Spleen (tissue), 7 donors: ENCODE data around the gene TSPAN14.

Experiments
- POLR2A ChIP-seq, 3 donors: fragments of 450-650 bp; IDR thresholded peaks; one replicate each; pipeline ENCODE4 v1.5.1; 2017; ENCODE audit warnings: antibody characterized with exemption in 3 of 3, mild to moderate bottlenecking in 1 of 3
- POLR2AphosphoS5 ChIP-seq, 3 donors: sonication (generic); formaldehyde crosslinking; IDR thresholded peaks; one replicate each; pipeline ENCODE4 v1.5.1; 2017; ENCODE audit warnings: antibody characterized with exemption in 3 of 3
- TF ChIP-seq, protein P1 (sequence below), 11 experiments: fragments of 200-600 bp in 7 of 11; fragments of 450-650 bp in 4 of 11; sonication (generic) in 4 of 11; IDR thresholded peaks in 8 of 11; conservative IDR thresholded peaks in 3 of 11; 1 replicate in 7 of 11; 2 replicates in 4 of 11; pipeline versions ENCODE4 v1.4.0 to v1.8.0; 2016 to 2021; ENCODE audit warnings: antibody characterized with exemption in 11 of 11, inconsistent platforms in 4 of 11, mild to moderate bottlenecking in 1 of 11
- donor health status: DM: no; HTN: no; CAD: no; lungs with moderate emphysema.
- donor health status: DM: no; HTN: no; CAD: no.
- donor health status: DM: no; HTN: no; CAD: no.

DNA sequence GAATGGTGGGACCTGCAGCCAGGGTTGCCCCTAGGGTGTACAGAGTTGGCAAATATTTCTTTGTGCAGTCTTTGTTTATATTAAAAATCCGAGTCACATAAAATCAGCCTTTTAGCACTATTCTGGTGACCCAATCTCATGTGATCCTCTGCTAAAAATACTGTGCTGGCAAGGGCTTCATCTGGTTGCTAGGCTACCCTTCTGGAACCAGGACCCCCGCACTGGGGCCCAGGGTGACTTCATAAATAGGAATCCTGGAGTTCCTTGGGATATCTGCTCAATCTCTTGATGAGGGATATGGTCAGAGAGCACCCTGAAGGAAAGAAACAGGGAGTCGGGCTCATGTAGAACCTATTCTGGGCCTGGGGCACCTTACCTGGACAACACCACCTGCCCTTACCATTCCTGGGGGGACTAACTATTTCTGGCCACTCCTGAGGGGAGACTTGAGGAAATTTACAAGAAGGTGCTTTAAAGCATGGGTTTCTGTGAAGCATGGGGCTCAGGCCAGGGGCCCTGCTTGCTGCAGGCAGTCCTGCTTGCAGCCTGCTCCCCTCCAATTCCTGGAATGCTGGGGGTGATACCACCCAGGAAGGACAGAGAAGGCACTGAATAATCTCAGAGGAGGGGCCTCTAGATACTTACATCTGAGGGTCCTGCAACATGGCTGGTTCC, 128.3 kb downstream of the TSPAN14 start:
- TF ChIP-seq, protein P1, sequence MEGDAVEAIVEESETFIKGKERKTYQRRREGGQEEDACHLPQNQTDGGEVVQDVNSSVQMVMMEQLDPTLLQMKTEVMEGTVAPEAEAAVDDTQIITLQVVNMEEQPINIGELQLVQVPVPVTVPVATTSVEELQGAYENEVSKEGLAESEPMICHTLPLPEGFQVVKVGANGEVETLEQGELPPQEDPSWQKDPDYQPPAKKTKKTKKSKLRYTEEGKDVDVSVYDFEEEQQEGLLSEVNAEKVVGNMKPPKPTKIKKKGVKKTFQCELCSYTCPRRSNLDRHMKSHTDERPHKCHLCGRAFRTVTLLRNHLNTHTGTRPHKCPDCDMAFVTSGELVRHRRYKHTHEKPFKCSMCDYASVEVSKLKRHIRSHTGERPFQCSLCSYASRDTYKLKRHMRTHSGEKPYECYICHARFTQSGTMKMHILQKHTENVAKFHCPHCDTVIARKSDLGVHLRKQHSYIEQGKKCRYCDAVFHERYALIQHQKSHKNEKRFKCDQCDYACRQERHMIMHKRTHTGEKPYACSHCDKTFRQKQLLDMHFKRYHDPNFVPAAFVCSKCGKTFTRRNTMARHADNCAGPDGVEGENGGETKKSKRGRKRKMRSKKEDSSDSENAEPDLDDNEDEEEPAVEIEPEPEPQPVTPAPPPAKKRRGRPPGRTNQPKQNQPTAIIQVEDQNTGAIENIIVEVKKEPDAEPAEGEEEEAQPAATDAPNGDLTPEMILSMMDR (IDR thresholded peaks at IDR 0.05 in 8 of 11, conservative IDR thresholded peaks at IDR 0.05 in 3 of 11), result no peak
- no peak for TF ChIP-seq POLR2AphosphoS5 (IDR thresholded peaks at IDR 0.05)
- TF ChIP-seq POLR2A (IDR thresholded peaks at IDR 0.05), result no peak
